Nephron (organoid): ENCODE results near the gene CLEC3B.
"Not testable (repeated sequence)": the region's sequence is repeated elsewhere in the genome, so short reads cannot be mapped to it uniquely, and the experiment has no call there.

Experiments
- H3K27ac Mint-ChIP-seq, 3 experiments: 2 replicates each; pipeline ENCODE4 v1.8.0; 2020; ENCODE audit warnings: mixed read lengths in 3 of 3, mild to moderate bottlenecking in 2 of 3, moderate library complexity in 1 of 3
- H3K27me3 Mint-ChIP-seq: 2 replicates; pipeline ENCODE4 v1.8.0; 2021; ENCODE audit warnings: low read depth, mild to moderate bottlenecking, moderate library complexity, mixed read lengths
- H3K36me3 Mint-ChIP-seq: 2 replicates; pipeline ENCODE4 v1.8.0; 2020; ENCODE audit warnings: low read depth, mixed read lengths
- H3K4me1 Mint-ChIP-seq: 2 replicates; pipeline ENCODE4 v1.8.0; 2020; ENCODE audit warnings: mixed read lengths
- H3K4me3 Mint-ChIP-seq, 3 experiments: 2 replicates each; pipeline ENCODE4 v1.8.0; 2020; ENCODE audit warnings: mild to moderate bottlenecking in 3 of 3, mixed read lengths in 3 of 3, moderate library complexity in 2 of 3
- H3K9me3 Mint-ChIP-seq: 2 replicates; pipeline ENCODE4 v1.8.0; 2020; ENCODE audit warnings: mixed read lengths
- TF ChIP-seq, protein P1 (sequence below), 3 experiments: fragments of 200-600 bp; sonication (generic); IDR thresholded peaks; one replicate each; pipeline ENCODE4 v1.5.0; 2021; ENCODE audit warnings: antibody characterized with exemption in 3 of 3; ENCODE audit not compliant: unreplicated experiment in 3 of 3

The CLEC3B gene, protein sequence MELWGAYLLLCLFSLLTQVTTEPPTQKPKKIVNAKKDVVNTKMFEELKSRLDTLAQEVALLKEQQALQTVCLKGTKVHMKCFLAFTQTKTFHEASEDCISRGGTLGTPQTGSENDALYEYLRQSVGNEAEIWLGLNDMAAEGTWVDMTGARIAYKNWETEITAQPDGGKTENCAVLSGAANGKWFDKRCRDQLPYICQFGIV

DNA sequence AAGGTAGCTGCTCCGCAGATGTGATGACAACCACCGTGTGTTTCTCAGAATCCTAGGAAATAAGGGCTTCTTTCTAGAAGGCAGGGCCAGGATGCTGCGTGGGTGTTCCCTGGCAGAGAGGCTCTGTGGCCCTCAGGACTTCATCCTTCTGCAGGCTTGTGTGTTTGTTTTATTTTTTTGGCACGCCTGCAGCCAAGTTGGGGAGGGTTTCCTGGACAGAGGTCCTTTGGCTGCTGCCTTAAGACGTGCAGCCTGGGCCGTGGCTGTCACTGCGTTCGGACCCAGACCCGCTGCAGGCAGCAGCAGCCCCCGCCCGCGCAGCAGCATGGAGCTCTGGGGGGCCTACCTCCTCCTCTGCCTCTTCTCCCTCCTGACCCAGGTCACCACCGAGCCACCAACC, at the start of gene CLEC3B:
CLEC3B (plus strand) TSS at position 266 of the 400 bp plus-strand sequence; CDS start at position 326, 60 bp downstream.
- Mint-ChIP-seq H3K4me3 (peak within 1 kb of the TSS; percentile 48 to 62 (median 50)), H3K27me3 (peaks cover 21% of the 10 kb centered on the region), H3K9me3 (no peaks in the 10 kb centered on the region), H3K4me1 (peaks cover 56% of the 10 kb centered on the region), H3K36me3 (no peaks in the 10 kb centered on the region), H3K27ac (peak within 1 kb of the TSS; percentile 63 to 88 (median 82))
- TF ChIP-seq, protein P1, sequence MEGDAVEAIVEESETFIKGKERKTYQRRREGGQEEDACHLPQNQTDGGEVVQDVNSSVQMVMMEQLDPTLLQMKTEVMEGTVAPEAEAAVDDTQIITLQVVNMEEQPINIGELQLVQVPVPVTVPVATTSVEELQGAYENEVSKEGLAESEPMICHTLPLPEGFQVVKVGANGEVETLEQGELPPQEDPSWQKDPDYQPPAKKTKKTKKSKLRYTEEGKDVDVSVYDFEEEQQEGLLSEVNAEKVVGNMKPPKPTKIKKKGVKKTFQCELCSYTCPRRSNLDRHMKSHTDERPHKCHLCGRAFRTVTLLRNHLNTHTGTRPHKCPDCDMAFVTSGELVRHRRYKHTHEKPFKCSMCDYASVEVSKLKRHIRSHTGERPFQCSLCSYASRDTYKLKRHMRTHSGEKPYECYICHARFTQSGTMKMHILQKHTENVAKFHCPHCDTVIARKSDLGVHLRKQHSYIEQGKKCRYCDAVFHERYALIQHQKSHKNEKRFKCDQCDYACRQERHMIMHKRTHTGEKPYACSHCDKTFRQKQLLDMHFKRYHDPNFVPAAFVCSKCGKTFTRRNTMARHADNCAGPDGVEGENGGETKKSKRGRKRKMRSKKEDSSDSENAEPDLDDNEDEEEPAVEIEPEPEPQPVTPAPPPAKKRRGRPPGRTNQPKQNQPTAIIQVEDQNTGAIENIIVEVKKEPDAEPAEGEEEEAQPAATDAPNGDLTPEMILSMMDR (IDR thresholded peaks at IDR 0.05; ENCODE audit: unreplicated experiment in 3 of 3): no peak

DNA sequence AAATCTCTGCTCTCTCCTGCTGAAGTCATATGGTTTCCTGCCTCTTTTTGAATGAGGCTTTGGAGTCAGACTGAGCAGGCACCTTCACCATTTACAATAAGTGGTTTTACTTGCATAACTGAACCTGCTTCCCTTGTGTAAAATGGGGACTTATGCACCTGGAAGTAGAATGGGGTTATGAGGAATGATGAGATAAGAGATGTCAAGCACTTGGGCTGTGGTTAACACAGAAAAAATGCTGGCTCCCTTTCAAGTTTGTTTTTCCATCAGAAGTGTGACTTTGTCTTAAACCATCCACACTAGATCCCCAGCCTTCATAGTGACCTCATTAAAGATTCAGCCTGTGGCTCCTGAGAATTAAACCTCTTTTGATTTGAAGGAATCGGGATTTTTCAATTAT, 44.9 kb upstream of the CLEC3B start:
- Mint-ChIP-seq H3K4me3 (no peak overlapping the region), H3K4me1 (peaks cover 27% of the 10 kb centered on the region), H3K36me3 (peaks cover 9% of the 10 kb centered on the region), H3K27me3 (no peaks in the 10 kb centered on the region), H3K27ac (no peak overlapping the region), H3K9me3 (no peaks in the 10 kb centered on the region)
- TF ChIP-seq, protein P1 (IDR thresholded peaks at IDR 0.05; ENCODE audit: unreplicated experiment in 3 of 3): no peak

DNA sequence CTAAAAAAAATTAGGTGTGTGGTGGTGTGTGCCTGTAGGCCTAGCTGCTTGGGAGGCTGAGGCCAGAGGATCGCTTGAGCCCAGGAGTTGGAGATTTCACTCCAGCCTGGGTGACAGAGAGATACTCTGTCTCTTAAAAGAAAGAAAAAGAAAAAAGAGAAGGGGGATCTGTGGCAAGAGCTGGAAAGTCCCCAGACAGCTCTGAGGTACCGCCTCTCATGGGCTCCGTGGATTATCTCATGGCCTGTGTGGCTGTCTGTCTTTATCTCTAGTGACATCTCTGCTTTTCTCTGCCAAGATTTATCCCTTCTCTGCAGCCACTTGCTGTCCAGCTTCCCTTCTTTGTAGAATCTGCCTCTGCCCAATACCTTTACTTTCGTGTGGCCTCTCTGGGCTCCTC, 44.4 kb upstream of the CLEC3B start:
- no peak overlapping the region for H3K4me3 Mint-ChIP-seq
- no peaks in the 10 kb centered on the region for H3K9me3 Mint-ChIP-seq
- TF ChIP-seq, protein P1 (IDR thresholded peaks at IDR 0.05; ENCODE audit: unreplicated experiment in 3 of 3): no peak
- no peaks in the 10 kb centered on the region for H3K27me3 Mint-ChIP-seq
- peaks cover 23% of the 10 kb centered on the region for H3K4me1 Mint-ChIP-seq
- H3K27ac Mint-ChIP-seq: no peak overlapping the region
- H3K36me3 Mint-ChIP-seq: peaks cover 9% of the 10 kb centered on the region

DNA sequence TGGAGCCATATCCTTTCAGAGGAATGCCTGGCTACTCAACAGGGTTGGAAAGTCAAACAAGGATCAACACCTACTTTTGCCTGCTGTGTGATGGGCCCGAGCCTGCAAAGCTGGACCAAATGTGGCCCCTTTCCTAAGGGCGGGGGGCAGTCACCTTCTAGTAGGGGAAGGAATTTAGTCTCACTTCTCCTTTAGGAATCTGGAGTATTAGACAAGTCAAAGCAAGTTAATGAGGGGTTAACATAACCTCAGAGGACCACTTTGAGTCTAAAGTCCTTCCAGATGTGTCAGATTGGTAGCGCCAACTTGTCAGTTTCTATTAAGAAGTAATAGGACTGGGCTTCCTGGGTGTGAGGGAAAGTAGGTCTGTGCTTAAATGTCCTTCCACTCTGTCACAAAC, 43.3 kb upstream of the CLEC3B start:
- no peaks in the 10 kb centered on the region for H3K9me3 Mint-ChIP-seq
- H3K27ac Mint-ChIP-seq: no peak overlapping the region
- TF ChIP-seq, protein P1 (IDR thresholded peaks at IDR 0.05; ENCODE audit: unreplicated experiment in 3 of 3): no peak
- H3K4me1 Mint-ChIP-seq: peaks cover 16% of the 10 kb centered on the region
- H3K4me3 Mint-ChIP-seq: no peak overlapping the region
- H3K27me3 Mint-ChIP-seq: no peaks in the 10 kb centered on the region
- peaks cover 9% of the 10 kb centered on the region for H3K36me3 Mint-ChIP-seq

DNA sequence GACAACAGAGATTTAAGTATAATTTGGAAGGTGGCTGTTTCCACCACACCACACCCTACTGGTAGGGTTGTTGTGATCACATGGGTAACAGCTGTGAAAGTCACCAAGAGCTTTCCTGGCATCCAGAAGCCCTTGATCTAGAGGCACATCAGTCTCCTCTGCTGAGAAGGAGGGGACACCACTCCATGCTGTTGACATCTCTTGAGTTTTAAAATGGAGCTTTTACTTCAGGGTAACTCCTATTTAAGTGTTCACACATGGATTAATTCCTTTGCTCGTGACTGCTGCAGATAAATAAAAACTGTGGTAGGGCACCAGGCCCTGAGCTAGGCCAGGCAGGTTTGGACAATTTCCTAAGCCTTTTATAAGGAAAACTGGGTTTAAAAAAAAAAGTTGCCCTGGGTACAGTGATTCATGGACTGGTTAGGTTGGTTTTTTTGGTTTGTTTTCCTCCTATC, 42.6 kb upstream of the CLEC3B start:
- TF ChIP-seq, protein P1 (IDR thresholded peaks at IDR 0.05; ENCODE audit: unreplicated experiment in 3 of 3): no peak

DNA sequence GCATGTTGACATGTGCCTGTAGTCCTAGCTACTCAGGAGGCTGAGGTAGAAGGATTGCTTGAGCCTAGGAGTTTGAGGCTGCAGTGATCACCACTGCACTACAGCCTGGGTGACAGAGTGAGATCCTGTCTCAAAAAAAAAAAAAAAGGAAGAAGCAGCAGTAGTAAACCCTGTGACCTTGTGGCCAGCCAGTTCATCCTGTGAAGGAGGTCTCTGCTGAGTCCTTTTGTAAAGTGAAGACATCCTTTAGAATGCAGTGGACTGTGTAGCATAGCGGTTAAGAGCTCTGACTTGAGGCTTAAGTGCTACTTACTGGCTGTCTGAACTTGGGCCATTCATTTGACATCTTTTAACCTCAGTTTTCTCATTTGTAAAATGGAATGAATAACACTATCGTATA, 41.8 kb upstream of the CLEC3B start:
- Mint-ChIP-seq H3K36me3 (peaks cover 14% of the 10 kb centered on the region), H3K9me3 (no peaks in the 10 kb centered on the region), H3K4me3 (no peak overlapping the region), H3K27me3 (no peaks in the 10 kb centered on the region), H3K4me1 (peaks cover 16% of the 10 kb centered on the region), H3K27ac (no peak overlapping the region)
- TF ChIP-seq, protein P1 (IDR thresholded peaks at IDR 0.05; ENCODE audit: unreplicated experiment in 3 of 3): no peak

More for the DNA sequence above, 42.6 kb upstream of the CLEC3B start:
- peaks cover 9% of the 10 kb centered on the region for H3K36me3 Mint-ChIP-seq
- H3K4me3 Mint-ChIP-seq: no peak overlapping the region
- H3K27me3 Mint-ChIP-seq: no peaks in the 10 kb centered on the region
- no peak overlapping the region for H3K27ac Mint-ChIP-seq
- H3K9me3 Mint-ChIP-seq: no peaks in the 10 kb centered on the region
- H3K4me1 Mint-ChIP-seq: peaks cover 16% of the 10 kb centered on the region

DNA sequence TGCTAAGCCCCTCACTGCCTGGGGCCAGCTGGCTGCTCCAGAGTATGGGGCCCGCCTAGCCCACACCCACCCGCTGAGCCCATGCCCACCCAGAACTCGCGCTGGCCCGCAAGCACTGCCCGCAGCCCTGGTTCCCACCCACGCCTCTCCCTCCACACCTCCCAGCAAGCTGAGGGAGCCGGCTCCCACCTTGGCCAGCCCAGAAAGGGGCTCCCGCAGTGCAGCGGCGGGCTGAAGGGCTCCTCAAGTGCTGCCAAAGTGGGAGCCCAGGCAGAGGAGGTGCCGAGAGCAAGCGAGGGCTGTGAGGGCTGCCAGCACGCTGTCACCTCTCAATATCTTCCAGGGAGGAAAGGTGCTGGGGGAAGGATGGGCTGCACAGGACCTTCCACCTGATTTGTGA, 39.8 kb upstream of the CLEC3B start:
- peaks cover 16% of the 10 kb centered on the region for H3K4me1 Mint-ChIP-seq

More for the DNA sequence above, 39.8 kb upstream of the CLEC3B start:
- H3K27me3 Mint-ChIP-seq, H3K27ac Mint-ChIP-seq, H3K9me3 Mint-ChIP-seq, H3K4me3 Mint-ChIP-seq: not testable (repeated sequence)
- peaks cover 18% of the 10 kb centered on the region for H3K36me3 Mint-ChIP-seq
